SK-N-SH (cell line): Measurements from ENCODE around the gene SUPT4H1.

ENCODE experiments used
- EP300 ChIP-seq, 2 experiments: IDR thresholded peaks; 2 replicates each; pipeline versions ENCODE4 v1.4.0 to v1.6.1; 2012; ENCODE audit warnings: borderline replicate concordance in 1 of 2, low read depth in 1 of 2, low read length in 1 of 2
- GABPA ChIP-seq: IDR thresholded peaks from 2 replicates; pipeline ENCODE4 v1.4.0; 2012; ENCODE audit warnings: low read depth, mild to moderate bottlenecking
- JUND ChIP-seq: IDR thresholded peaks from 2 replicates; pipeline ENCODE4 v1.4.0; 2012
- POLR2AphosphoS5 ChIP-seq: IDR thresholded peaks from 2 replicates; pipeline ENCODE4 v1.6.1; 2012; ENCODE audit warnings: low read depth, low read length
- RCOR1 ChIP-seq: fragments of 150-350 bp; IDR thresholded peaks from 2 replicates; pipeline ENCODE4 v1.6.1; 2017; ENCODE audit warnings: antibody characterized with exemption, low read length
- RFX5 ChIP-seq: IDR thresholded peaks from 2 replicates; pipeline ENCODE4 v1.6.1; 2012; ENCODE audit warnings: mild to moderate bottlenecking, improper control_type of control experiment, low read length
- RXRA ChIP-seq: IDR thresholded peaks from 2 replicates; pipeline ENCODE4 v1.4.0; 2012; ENCODE audit warnings: low read depth, mild to moderate bottlenecking, borderline replicate concordance
- SIN3A ChIP-seq: IDR thresholded peaks from 2 replicates; pipeline ENCODE4 v1.6.1; 2012; ENCODE audit warnings: low read depth, mild to moderate bottlenecking, low read length, moderate library complexity, borderline replicate concordance
- SMC3 ChIP-seq: IDR thresholded peaks from 2 replicates; pipeline ENCODE4 v1.6.1; 2012; ENCODE audit warnings: low read depth, low read length, improper control_type of control experiment
- TAF1 ChIP-seq: IDR thresholded peaks from 2 replicates; pipeline ENCODE4 v1.6.1; 2012; ENCODE audit warnings: low read depth, mild to moderate bottlenecking, low read length, moderate library complexity, borderline replicate concordance
- YY1 ChIP-seq: IDR thresholded peaks from 2 replicates; pipeline ENCODE4 v1.4.0; 2012; ENCODE audit warnings: low read depth, mild to moderate bottlenecking
- TF ChIP-seq, protein P1 (sequence below): fragments of 200-600 bp; sonication (generic); IDR thresholded peaks from 2 replicates; pipeline ENCODE4 v1.6.1; 2017; ENCODE audit warnings: antibody characterized with exemption, mild to moderate bottlenecking, moderate library complexity
- TF ChIP-seq, protein P2 (sequence below): IDR thresholded peaks from 2 replicates; pipeline ENCODE4; 2012
- TF ChIP-seq, protein P3 (sequence below): fragments of 150-350 bp; IDR thresholded peaks from 2 replicates; pipeline ENCODE4 v1.6.1; 2017; ENCODE audit warnings: antibody characterized with exemption, low read length, low read depth, borderline replicate concordance

DNA sequence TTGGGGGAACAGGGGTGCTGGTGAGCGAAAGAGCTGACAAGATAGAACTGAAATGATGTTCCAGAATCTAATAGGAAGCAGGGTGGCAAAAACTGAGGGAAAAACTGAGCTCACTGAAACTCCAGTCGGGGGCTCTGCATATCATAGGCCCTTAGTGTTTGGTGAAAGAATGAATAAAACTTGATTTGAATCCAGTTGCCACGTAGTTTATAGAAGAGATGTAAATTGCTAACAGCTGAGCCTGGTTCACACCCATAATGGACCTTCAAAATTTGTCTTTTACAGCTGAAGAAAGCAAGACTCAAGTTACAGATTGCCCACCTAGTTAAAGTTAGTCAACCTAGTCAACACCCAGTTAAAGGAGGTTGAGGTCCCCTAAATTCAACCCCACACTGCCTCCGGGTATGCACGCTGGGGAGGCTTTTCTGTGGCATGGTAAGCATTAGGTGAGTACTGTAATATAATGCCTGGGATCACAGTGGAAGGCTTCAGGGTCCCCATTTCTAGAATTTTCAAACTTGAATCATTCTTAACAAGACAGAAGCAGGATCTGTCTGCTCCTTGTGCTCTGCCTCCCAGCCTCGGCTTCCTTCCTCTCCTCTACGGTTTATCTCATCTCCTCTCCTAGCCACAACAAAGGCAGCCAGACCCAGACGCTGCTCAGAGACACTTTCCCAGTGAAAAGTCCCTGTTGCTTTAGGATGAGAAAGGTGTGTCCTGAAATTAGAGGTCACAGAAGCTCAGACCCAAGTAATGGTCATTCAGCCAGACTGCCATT is 26.9 kb upstream of the SUPT4H1 start:
- TF ChIP-seq, protein P1, sequence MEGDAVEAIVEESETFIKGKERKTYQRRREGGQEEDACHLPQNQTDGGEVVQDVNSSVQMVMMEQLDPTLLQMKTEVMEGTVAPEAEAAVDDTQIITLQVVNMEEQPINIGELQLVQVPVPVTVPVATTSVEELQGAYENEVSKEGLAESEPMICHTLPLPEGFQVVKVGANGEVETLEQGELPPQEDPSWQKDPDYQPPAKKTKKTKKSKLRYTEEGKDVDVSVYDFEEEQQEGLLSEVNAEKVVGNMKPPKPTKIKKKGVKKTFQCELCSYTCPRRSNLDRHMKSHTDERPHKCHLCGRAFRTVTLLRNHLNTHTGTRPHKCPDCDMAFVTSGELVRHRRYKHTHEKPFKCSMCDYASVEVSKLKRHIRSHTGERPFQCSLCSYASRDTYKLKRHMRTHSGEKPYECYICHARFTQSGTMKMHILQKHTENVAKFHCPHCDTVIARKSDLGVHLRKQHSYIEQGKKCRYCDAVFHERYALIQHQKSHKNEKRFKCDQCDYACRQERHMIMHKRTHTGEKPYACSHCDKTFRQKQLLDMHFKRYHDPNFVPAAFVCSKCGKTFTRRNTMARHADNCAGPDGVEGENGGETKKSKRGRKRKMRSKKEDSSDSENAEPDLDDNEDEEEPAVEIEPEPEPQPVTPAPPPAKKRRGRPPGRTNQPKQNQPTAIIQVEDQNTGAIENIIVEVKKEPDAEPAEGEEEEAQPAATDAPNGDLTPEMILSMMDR = no peak
- TF ChIP-seq SMC3 = no peak
- TF ChIP-seq EP300 (IDR thresholded peaks at IDR 0.05; ENCODE audit: borderline replicate concordance in 1 of 2, low read depth in 1 of 2, low read length in 1 of 2) = no peak
- no peak for TF ChIP-seq POLR2AphosphoS5
- no peak for TF ChIP-seq SIN3A
- TF ChIP-seq, protein P2, sequence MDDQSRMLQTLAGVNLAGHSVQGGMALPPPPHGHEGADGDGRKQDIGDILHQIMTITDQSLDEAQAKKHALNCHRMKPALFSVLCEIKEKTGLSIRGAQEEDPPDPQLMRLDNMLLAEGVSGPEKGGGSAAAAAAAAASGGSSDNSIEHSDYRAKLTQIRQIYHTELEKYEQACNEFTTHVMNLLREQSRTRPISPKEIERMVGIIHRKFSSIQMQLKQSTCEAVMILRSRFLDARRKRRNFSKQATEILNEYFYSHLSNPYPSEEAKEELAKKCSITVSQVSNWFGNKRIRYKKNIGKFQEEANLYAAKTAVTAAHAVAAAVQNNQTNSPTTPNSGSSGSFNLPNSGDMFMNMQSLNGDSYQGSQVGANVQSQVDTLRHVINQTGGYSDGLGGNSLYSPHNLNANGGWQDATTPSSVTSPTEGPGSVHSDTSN = no peak
- no peak for TF ChIP-seq YY1
- TF ChIP-seq RCOR1 = no peak
- TF ChIP-seq JUND = no peak
- TF ChIP-seq, protein P3, sequence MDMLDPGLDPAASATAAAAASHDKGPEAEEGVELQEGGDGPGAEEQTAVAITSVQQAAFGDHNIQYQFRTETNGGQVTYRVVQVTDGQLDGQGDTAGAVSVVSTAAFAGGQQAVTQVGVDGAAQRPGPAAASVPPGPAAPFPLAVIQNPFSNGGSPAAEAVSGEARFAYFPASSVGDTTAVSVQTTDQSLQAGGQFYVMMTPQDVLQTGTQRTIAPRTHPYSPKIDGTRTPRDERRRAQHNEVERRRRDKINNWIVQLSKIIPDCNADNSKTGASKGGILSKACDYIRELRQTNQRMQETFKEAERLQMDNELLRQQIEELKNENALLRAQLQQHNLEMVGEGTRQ = no peak
- TF ChIP-seq RXRA = no peak
- no peak for TF ChIP-seq GABPA
- no peak for TF ChIP-seq TAF1
- TF ChIP-seq RFX5 = no peak
